Suprapubic skin (tissue), 4 donors: ENCODE measurements around the gene RAD51D. TPM values are rescaled to one million over a fixed set of nuclear protein-coding genes. Genes with fewer than 3 reads are reported as not detected.
"Not testable (repeated sequence)": the region's sequence is repeated elsewhere in the genome, so short reads cannot be mapped to it uniquely, and the experiment has no call there.

ENCODE experiments used
- DNase-seq, 2 donors: peaks; one replicate each; pipeline ENCODE4 v3.0.0-alpha.2; 2019; ENCODE audit warnings: low spot score in 2 of 2
- H3K27ac ChIP-seq: fragments of 200-600 bp; sonication (generic); one replicate; pipeline ENCODE4 v1.5.1; 2019
- H3K27me3 ChIP-seq: fragments of 200-600 bp; sonication (generic); one replicate; pipeline ENCODE4 v1.5.1; 2019
- H3K36me3 ChIP-seq: fragments of 200-600 bp; sonication (generic); one replicate; pipeline ENCODE4 v1.5.1; 2019
- H3K4me1 ChIP-seq: fragments of 200-600 bp; sonication (generic); one replicate; pipeline ENCODE4 v1.5.1; 2019
- H3K4me3 ChIP-seq: fragments of 200-600 bp; sonication (generic); one replicate; pipeline ENCODE4 v1.5.1; 2019; ENCODE audit warnings: mild to moderate bottlenecking
- H3K9me3 ChIP-seq: fragments of 200-600 bp; sonication (generic); one replicate; pipeline ENCODE4 v1.5.1; 2019
- EP300 ChIP-seq: sonication (generic); formaldehyde crosslinking; IDR thresholded peaks from one replicate; pipeline ENCODE4 v1.6.1; 2017; ENCODE audit warnings: antibody characterized with exemption
- POLR2A ChIP-seq, 2 donors: fragments of 450-650 bp; IDR thresholded peaks; one replicate each; pipeline ENCODE4 v1.6.1; 2017; ENCODE audit warnings: antibody characterized with exemption in 2 of 2, mild to moderate bottlenecking in 2 of 2, moderate library complexity in 2 of 2
- POLR2AphosphoS5 ChIP-seq, 3 donors: sonication (generic); formaldehyde crosslinking; IDR thresholded peaks; one replicate each; pipeline ENCODE4 v1.6.1; 2017; ENCODE audit warnings: antibody characterized with exemption in 3 of 3
- WGBS: methylation state at CpG from one replicate; pipeline ENCODE4 v1.1.5; 2018; 5-methylcytosine and 5-hydroxymethylcytosine counted together
- total RNA-seq, 4 donors: library from RNA; depleted of rRNA; stranded (reverse); fragments of >200 nt; gene quantifications; one replicate each; pipeline ENCODE4 v1.1.0, GENCODE V29; 2016
- TF ChIP-seq, protein P1 (sequence below), 2 donors: fragments of 200-600 bp in 1 of 2; fragments of 450-650 bp in 1 of 2; sonication (generic) in 1 of 2; IDR thresholded peaks; one replicate each; pipeline ENCODE4 v1.5.1; 2016 to 2019; ENCODE audit warnings: antibody characterized with exemption in 2 of 2, mild to moderate bottlenecking in 1 of 2, moderate library complexity in 1 of 2

The RAD51D gene
- total RNA-seq, 4 donors from 2014 or later, result 3.2 to 7.7 (median 6.4) TPM

GRCh38 chr17:35155246-35155645, 35.6 kb upstream of the RAD51D start:
- no peaks in the 10 kb centered on the region for H3K9me3 ChIP-seq
- H3K27ac ChIP-seq, result no peak overlapping the region
- H3K4me1 ChIP-seq, result no peaks in the 10 kb centered on the region
- H3K4me3 ChIP-seq, result no peak overlapping the region
- H3K36me3 ChIP-seq, result no peaks in the 10 kb centered on the region
- TF ChIP-seq POLR2AphosphoS5 (IDR thresholded peaks at IDR 0.05), result no peak
- TF ChIP-seq POLR2A (IDR thresholded peaks at IDR 0.05), result no peak
- no peak for TF ChIP-seq EP300
- TF ChIP-seq, protein P1, sequence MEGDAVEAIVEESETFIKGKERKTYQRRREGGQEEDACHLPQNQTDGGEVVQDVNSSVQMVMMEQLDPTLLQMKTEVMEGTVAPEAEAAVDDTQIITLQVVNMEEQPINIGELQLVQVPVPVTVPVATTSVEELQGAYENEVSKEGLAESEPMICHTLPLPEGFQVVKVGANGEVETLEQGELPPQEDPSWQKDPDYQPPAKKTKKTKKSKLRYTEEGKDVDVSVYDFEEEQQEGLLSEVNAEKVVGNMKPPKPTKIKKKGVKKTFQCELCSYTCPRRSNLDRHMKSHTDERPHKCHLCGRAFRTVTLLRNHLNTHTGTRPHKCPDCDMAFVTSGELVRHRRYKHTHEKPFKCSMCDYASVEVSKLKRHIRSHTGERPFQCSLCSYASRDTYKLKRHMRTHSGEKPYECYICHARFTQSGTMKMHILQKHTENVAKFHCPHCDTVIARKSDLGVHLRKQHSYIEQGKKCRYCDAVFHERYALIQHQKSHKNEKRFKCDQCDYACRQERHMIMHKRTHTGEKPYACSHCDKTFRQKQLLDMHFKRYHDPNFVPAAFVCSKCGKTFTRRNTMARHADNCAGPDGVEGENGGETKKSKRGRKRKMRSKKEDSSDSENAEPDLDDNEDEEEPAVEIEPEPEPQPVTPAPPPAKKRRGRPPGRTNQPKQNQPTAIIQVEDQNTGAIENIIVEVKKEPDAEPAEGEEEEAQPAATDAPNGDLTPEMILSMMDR (IDR thresholded peaks at IDR 0.05), result no peak
- no peak for DNase-seq
- 80% methylated on average over 7 of the region's 7 CpGs for WGBS
- H3K27me3 ChIP-seq, result no peaks in the 10 kb centered on the region

GRCh38 chr17:35154196-35155165, 34.8 kb upstream of the RAD51D start:
- no peaks in the 10 kb centered on the region for H3K4me1 ChIP-seq
- no peak for TF ChIP-seq EP300
- no peak for TF ChIP-seq POLR2AphosphoS5 (IDR thresholded peaks at IDR 0.05)
- TF ChIP-seq, protein P1 (IDR thresholded peaks at IDR 0.05), result no peak
- no peak for TF ChIP-seq POLR2A (IDR thresholded peaks at IDR 0.05)
- DNase-seq, result no peak

DNA sequence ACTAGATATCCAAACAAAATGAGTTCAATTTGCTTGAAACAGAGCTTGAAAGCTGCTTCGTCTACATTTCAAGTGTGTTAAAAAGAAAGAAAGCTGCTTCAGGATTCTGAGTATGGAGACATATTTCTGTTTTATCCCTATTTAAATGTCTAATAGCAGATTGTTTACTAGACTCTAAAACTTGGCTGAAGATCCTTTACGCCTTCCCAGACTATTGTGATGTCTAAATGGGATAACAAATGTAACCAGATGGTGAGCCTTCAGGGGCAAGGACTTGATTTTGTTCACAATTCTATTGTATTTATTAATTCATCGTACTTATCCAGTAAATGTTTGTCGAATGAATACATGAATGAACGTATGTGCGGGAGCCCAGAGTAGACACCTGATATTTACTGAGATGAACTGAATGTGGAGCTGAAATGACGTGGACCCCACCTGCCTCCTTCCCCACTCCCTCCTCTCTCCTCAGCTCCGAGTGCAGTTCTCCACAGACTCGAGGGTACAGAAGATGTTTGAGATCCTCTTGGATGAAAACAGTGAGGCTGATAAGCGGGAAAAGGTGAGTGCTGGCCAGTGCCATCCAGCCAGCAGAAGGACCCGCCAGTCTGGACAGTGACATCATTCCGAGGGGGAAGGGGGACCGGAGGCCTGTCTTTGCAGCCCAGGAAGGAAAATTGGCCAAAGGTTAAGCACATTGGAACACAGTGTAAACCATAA, 32.9 kb upstream of the RAD51D start:
- TF ChIP-seq POLR2A (IDR thresholded peaks at IDR 0.05) (no peak), POLR2AphosphoS5 (IDR thresholded peaks at IDR 0.05) (no peak), EP300 (no peak)
- TF ChIP-seq, protein P1 (IDR thresholded peaks at IDR 0.05), result no peak
- no peak for DNase-seq
- Histone ChIP-seq H3K27ac (no peak overlapping the region), H3K4me3 (no peak overlapping the region), H3K4me1 (no peaks in the 10 kb centered on the region), H3K9me3 (no peaks in the 10 kb centered on the region), H3K27me3 (peaks cover 9% of the 10 kb centered on the region), H3K36me3 (no peaks in the 10 kb centered on the region)
- WGBS, result 68% methylated on average over 13 of the region's 13 CpGs

More at GRCh38 chr17:35154196-35155165, 34.8 kb upstream of the RAD51D start:
- 86% methylated on average over 13 of the region's 13 CpGs for WGBS
- H3K4me3 ChIP-seq, result no peak overlapping the region
- H3K36me3 ChIP-seq, result no peaks in the 10 kb centered on the region
- H3K27ac ChIP-seq, result no peak overlapping the region
- no peaks in the 10 kb centered on the region for H3K9me3 ChIP-seq
- no peaks in the 10 kb centered on the region for H3K27me3 ChIP-seq

- H3K9me3 ChIP-seq, H3K4me1 ChIP-seq, H3K27ac ChIP-seq, H3K36me3 ChIP-seq, DNase-seq, H3K4me3 ChIP-seq, H3K27me3 ChIP-seq: not testable (repeated sequence)
- WGBS, result 94% methylated on average over 29 of the region's 29 CpGs
Observed at GRCh38 chr17:35151080-35151479, 31.4 kb upstream of the RAD51D start.

- 90% methylated on average over 11 of the region's 11 CpGs for WGBS
- no peak overlapping the region for H3K27ac ChIP-seq
- no peaks in the 10 kb centered on the region for H3K36me3 ChIP-seq
- H3K4me3 ChIP-seq, result no peak overlapping the region
- H3K9me3 ChIP-seq, result no peaks in the 10 kb centered on the region
- no peak for DNase-seq
- no peaks in the 10 kb centered on the region for H3K4me1 ChIP-seq
- peaks cover 9% of the 10 kb centered on the region for H3K27me3 ChIP-seq
- TF ChIP-seq POLR2A (IDR thresholded peaks at IDR 0.05), result no peak
- TF ChIP-seq POLR2AphosphoS5 (IDR thresholded peaks at IDR 0.05), result no peak
- TF ChIP-seq, protein P1 (IDR thresholded peaks at IDR 0.05), result no peak
- no peak for TF ChIP-seq EP300
Observed at GRCh38 chr17:35149941-35150340, 30.3 kb upstream of the RAD51D start.
